ENCODE results near the gene ZNF195.

ZNF195 gene

GRCh38 chr11:3344327-3345174, 34.4 kb downstream of the ZNF195 start:
- Histone ChIP-seq H2BK15ac (ENCODE audit: low read depth, poor library complexity, severe bottlenecking) (no peak overlapping the region), H3K36me3 (ENCODE audit: control insufficient read depth in 1 of 2, insufficient read depth in 2 of 2, low read depth in 1 of 2, low read length in 2 of 2) (peaks cover 0 to 3% of the 10 kb centered on the region in 2 experiments), H4K8ac (ENCODE audit: low read length) (no peak overlapping the region), H2BK120ac (ENCODE audit: low read depth, low read length) (no peak overlapping the region), H3K79me1 (replicated peaks; ENCODE audit: low read length, poor library complexity, severe bottlenecking) (no peaks in the 10 kb centered on the region), H3K4me2 (ENCODE audit: low read length, poor library complexity, severe bottlenecking) (no peak overlapping the region), H2AFZ (ENCODE audit: low read depth, low read length) (no peak overlapping the region), H3K4me3 (ENCODE audit: insufficient read depth in 1 of 2, low read depth in 1 of 2, low read length in 2 of 2) (no peak overlapping the region), H3K23ac (ENCODE audit: low read length in 2 of 2) (no peak overlapping the region), H2AK5ac (ENCODE audit: low read length, severe bottlenecking) (no peak overlapping the region), H2BK5ac (ENCODE audit: low read depth, low read length, poor library complexity, severe bottlenecking) (no peak overlapping the region), H3K9me3 (ENCODE audit: control insufficient read depth, low read length) (peaks cover 39% of the 10 kb centered on the region), H3K14ac (ENCODE audit: low read length in 2 of 2) (no peak overlapping the region), H2BK12ac (ENCODE audit: low read length in 2 of 2) (no peak overlapping the region), H3K27ac (ENCODE audit: low read length, poor library complexity, severe bottlenecking) (no peak overlapping the region), H3K9ac (ENCODE audit: low read length) (no peak overlapping the region), H4K91ac (ENCODE audit: low read length) (no peak overlapping the region), H3K4ac (ENCODE audit: low read depth in 1 of 2, low read length in 2 of 2) (no peak overlapping the region), H3K27me3 (ENCODE audit: control insufficient read depth in 1 of 2, insufficient read depth in 1 of 2, low read length in 2 of 2) (no peaks in the 10 kb centered on the region), H3K18ac (ENCODE audit: low read depth in 1 of 2, low read length in 2 of 2) (no peak overlapping the region), H3K4me1 (ENCODE audit: control insufficient read depth, insufficient read depth, low read depth, low read length) (peaks cover 7% of the 10 kb centered on the region)
- 83% methylated on average over 6 of the region's 6 CpGs for WGBS
- no peak for DNase-seq

GRCh38 chr11:3342709-3343108, 36.2 kb downstream of the ZNF195 start:
- no peak overlapping the region for H3K23ac ChIP-seq (ENCODE audit: low read length in 2 of 2)
- H3K79me1 ChIP-seq (replicated peaks; ENCODE audit: low read length, poor library complexity, severe bottlenecking) = no peaks in the 10 kb centered on the region
- H3K18ac ChIP-seq (ENCODE audit: low read depth in 1 of 2, low read length in 2 of 2) = no peak overlapping the region
- H3K36me3 ChIP-seq (ENCODE audit: control insufficient read depth in 1 of 2, insufficient read depth in 2 of 2, low read depth in 1 of 2, low read length in 2 of 2) = peaks cover 0 to 3% of the 10 kb centered on the region in 2 experiments
- H3K4me1 ChIP-seq (ENCODE audit: control insufficient read depth, insufficient read depth, low read depth, low read length) = peaks cover 7% of the 10 kb centered on the region
- no peak overlapping the region for H2BK5ac ChIP-seq (ENCODE audit: low read depth, low read length, poor library complexity, severe bottlenecking)
- no peak overlapping the region for H3K4ac ChIP-seq (ENCODE audit: low read depth in 1 of 2, low read length in 2 of 2)
- H2BK120ac ChIP-seq (ENCODE audit: low read depth, low read length) = no peak overlapping the region
- no peak overlapping the region for H3K27ac ChIP-seq (ENCODE audit: low read length, poor library complexity, severe bottlenecking)
- H4K8ac ChIP-seq (ENCODE audit: low read length) = no peak overlapping the region
- 75% methylated on average over 2 of the region's 2 CpGs for WGBS
- H4K91ac ChIP-seq (ENCODE audit: low read length) = no peak overlapping the region
- H2AK5ac ChIP-seq (ENCODE audit: low read length, severe bottlenecking) = no peak overlapping the region
- H3K27me3 ChIP-seq (ENCODE audit: control insufficient read depth in 1 of 2, insufficient read depth in 1 of 2, low read length in 2 of 2) = no peaks in the 10 kb centered on the region
- H3K14ac ChIP-seq (ENCODE audit: low read length in 2 of 2) = no peak overlapping the region
- H2AFZ ChIP-seq (ENCODE audit: low read depth, low read length) = no peak overlapping the region
- no peak overlapping the region for H2BK12ac ChIP-seq (ENCODE audit: low read length in 2 of 2)
- H3K9me3 ChIP-seq (ENCODE audit: control insufficient read depth, low read length) = peaks cover 23% of the 10 kb centered on the region
- no peak overlapping the region for H3K9ac ChIP-seq (ENCODE audit: low read length)
- H3K4me3 ChIP-seq (ENCODE audit: insufficient read depth in 1 of 2, low read depth in 1 of 2, low read length in 2 of 2) = no peak overlapping the region
- no peak for DNase-seq
- H2BK15ac ChIP-seq (ENCODE audit: low read depth, poor library complexity, severe bottlenecking) = no peak overlapping the region
- H3K4me2 ChIP-seq (ENCODE audit: low read length, poor library complexity, severe bottlenecking) = no peak overlapping the region

- H3K27ac ChIP-seq (ENCODE audit: low read length, poor library complexity, severe bottlenecking) = no peak overlapping the region
- no peak overlapping the region for H3K9ac ChIP-seq (ENCODE audit: low read length)
- peaks cover 10% of the 10 kb centered on the region for H3K9me3 ChIP-seq (ENCODE audit: control insufficient read depth, low read length)
- no peak overlapping the region for H2BK5ac ChIP-seq (ENCODE audit: low read depth, low read length, poor library complexity, severe bottlenecking)
- H3K18ac ChIP-seq (ENCODE audit: low read depth in 1 of 2, low read length in 2 of 2) = no peak overlapping the region
- H2AFZ ChIP-seq (ENCODE audit: low read depth, low read length) = no peak overlapping the region
- H3K27me3 ChIP-seq (ENCODE audit: control insufficient read depth in 1 of 2, insufficient read depth in 1 of 2, low read length in 2 of 2) = no peaks in the 10 kb centered on the region
- H3K4me1 ChIP-seq (ENCODE audit: control insufficient read depth, insufficient read depth, low read depth, low read length) = peaks cover 7% of the 10 kb centered on the region
- no peak overlapping the region for H3K4me2 ChIP-seq (ENCODE audit: low read length, poor library complexity, severe bottlenecking)
- no peak for DNase-seq
- H3K4me3 ChIP-seq (ENCODE audit: insufficient read depth in 1 of 2, low read depth in 1 of 2, low read length in 2 of 2) = no peak overlapping the region
- no peak overlapping the region for H2BK120ac ChIP-seq (ENCODE audit: low read depth, low read length)
- no peak overlapping the region for H2BK15ac ChIP-seq (ENCODE audit: low read depth, poor library complexity, severe bottlenecking)
- no peaks in the 10 kb centered on the region for H3K79me1 ChIP-seq (replicated peaks; ENCODE audit: low read length, poor library complexity, severe bottlenecking)
- H3K36me3 ChIP-seq (ENCODE audit: control insufficient read depth in 1 of 2, insufficient read depth in 2 of 2, low read depth in 1 of 2, low read length in 2 of 2) = peaks cover 0 to under 1% of the 10 kb centered on the region in 2 experiments
- H2AK5ac ChIP-seq (ENCODE audit: low read length, severe bottlenecking) = no peak overlapping the region
- H4K8ac ChIP-seq (ENCODE audit: low read length) = no peak overlapping the region
- no peak overlapping the region for H3K23ac ChIP-seq (ENCODE audit: low read length in 2 of 2)
- no peak overlapping the region for H3K14ac ChIP-seq (ENCODE audit: low read length in 2 of 2)
- H3K4ac ChIP-seq (ENCODE audit: low read depth in 1 of 2, low read length in 2 of 2) = no peak overlapping the region
- 36% methylated on average over 10 of the region's 10 CpGs for WGBS
- H2BK12ac ChIP-seq (ENCODE audit: low read length in 2 of 2) = no peak overlapping the region
- no peak overlapping the region for H4K91ac ChIP-seq (ENCODE audit: low read length)
Measured at GRCh38 chr11:3341298-3341697, 37.6 kb downstream of the ZNF195 start.

- Histone ChIP-seq H3K4me3 (ENCODE audit: insufficient read depth in 1 of 2, low read depth in 1 of 2, low read length in 2 of 2) (no peak overlapping the region), H2BK5ac (ENCODE audit: low read depth, low read length, poor library complexity, severe bottlenecking) (no peak overlapping the region), H3K4me2 (ENCODE audit: low read length, poor library complexity, severe bottlenecking) (no peak overlapping the region), H3K4me1 (ENCODE audit: control insufficient read depth, insufficient read depth, low read depth, low read length) (peaks cover 7% of the 10 kb centered on the region), H3K27me3 (ENCODE audit: control insufficient read depth in 1 of 2, insufficient read depth in 1 of 2, low read length in 2 of 2) (no peaks in the 10 kb centered on the region), H3K9ac (ENCODE audit: low read length) (no peak overlapping the region), H2AK5ac (ENCODE audit: low read length, severe bottlenecking) (no peak overlapping the region), H3K18ac (ENCODE audit: low read depth in 1 of 2, low read length in 2 of 2) (no peak overlapping the region), H4K8ac (ENCODE audit: low read length) (no peak overlapping the region), H2BK12ac (ENCODE audit: low read length in 2 of 2) (no peak overlapping the region), H4K91ac (ENCODE audit: low read length) (no peak overlapping the region), H2BK120ac (ENCODE audit: low read depth, low read length) (no peak overlapping the region), H3K79me1 (replicated peaks; ENCODE audit: low read length, poor library complexity, severe bottlenecking) (no peaks in the 10 kb centered on the region), H3K4ac (ENCODE audit: low read depth in 1 of 2, low read length in 2 of 2) (no peak overlapping the region), H3K23ac (ENCODE audit: low read length in 2 of 2) (no peak overlapping the region), H3K36me3 (ENCODE audit: control insufficient read depth in 1 of 2, insufficient read depth in 2 of 2, low read depth in 1 of 2, low read length in 2 of 2) (no peaks in the 10 kb centered on the region), H2AFZ (ENCODE audit: low read depth, low read length) (no peak overlapping the region), H3K14ac (ENCODE audit: low read length in 2 of 2) (no peak overlapping the region), H3K9me3 (ENCODE audit: control insufficient read depth, low read length) (peaks cover under 1% of the 10 kb centered on the region), H3K27ac (ENCODE audit: low read length, poor library complexity, severe bottlenecking) (no peak overlapping the region), H2BK15ac (ENCODE audit: low read depth, poor library complexity, severe bottlenecking) (no peak overlapping the region)
- DNase-seq = peak; percentile 57
- 44% methylated on average over 4 of the region's 4 CpGs for WGBS
Measured at GRCh38 chr11:3340025-3340424, 38.9 kb downstream of the ZNF195 start.

Data from mesenchymal stem cell (in vitro differentiated cells and primary cell).